ENCODE data around the gene CDCA3. TPM values are rescaled to one million over a fixed set of nuclear protein-coding genes. Genes with fewer than 3 reads are reported as not detected.
A peak's percentile ranks its signal among the peaks of the same experiment; 100 is the strongest.

The CDCA3 gene
- total RNA-seq, 2 experiments from 2014 or later: 96.5 to 101 TPM

GRCh38 chr12:6822426-6823135, 28.5 kb downstream of the CDCA3 start:
- ChIA-PET POLR2A (interaction anchor here (0.7 to 7.2 kb wide), 6 partner anchors 11 to 69 kb away, joined by 3 to 33 read pairs (median 4); partner anchors contain the start of genes CDCA3, MLF2 and USP5), CTCF (interaction anchor here (0.5 to 4.9 kb wide), 7 partner anchors 9 to 202 kb away, joined by 3 to 48 read pairs (median 4); partner anchors contain the start of gene MLF2)
- Mint-ChIP-seq H3K4me1 (peaks cover 21% of the 10 kb centered on the region), H3K4me3 (no peak overlapping the region), H3K27me3 (peaks cover 51% of the 10 kb centered on the region), H3K36me3 (ENCODE audit: low read depth) (peaks cover 24% of the 10 kb centered on the region), H3K27ac (no peak overlapping the region), H3K9me3 (no peaks in the 10 kb centered on the region)
- DNase-seq: no peak

GRCh38 chr12:6821591-6822425, 29.3 kb downstream of the CDCA3 start, which contains the start of gene GPR162:
TSS of gene GPR162 (plus strand) at chr12:6821821. CDS start at chr12:6823899, 2,078 bp downstream.
- ChIA-PET POLR2A (interaction anchor here (0.7 to 1.7 kb wide), 9 partner anchors 9 to 68 kb away, joined by 3 to 7 read pairs (median 5); partner anchors contain the start of genes CDCA3, MLF2, PTMS and USP5), CTCF (interaction anchor here (0.7 to 4.9 kb wide), 8 partner anchors 13 to 201 kb away, joined by 3 to 48 read pairs (median 4); partner anchors contain the start of gene MLF2)
- peak within 1 kb of the TSS; percentile 9 for H3K4me3 Mint-ChIP-seq
- H3K27me3 Mint-ChIP-seq: peaks cover 43% of the 10 kb centered on the region
- no peak for DNase-seq
- no peaks in the 10 kb centered on the region for H3K9me3 Mint-ChIP-seq
- H3K36me3 Mint-ChIP-seq (ENCODE audit: low read depth): peaks cover 29% of the 10 kb centered on the region
- H3K27ac Mint-ChIP-seq: peak within 1 kb of the TSS; percentile 12
- peaks cover 16% of the 10 kb centered on the region for H3K4me1 Mint-ChIP-seq

- Mint-ChIP-seq H3K4me3 (no peak overlapping the region), H3K27ac (no peak overlapping the region), H3K36me3 (ENCODE audit: low read depth) (peaks cover 42% of the 10 kb centered on the region), H3K9me3 (no peaks in the 10 kb centered on the region), H3K4me1 (peaks cover 14% of the 10 kb centered on the region), H3K27me3 (peaks cover 30% of the 10 kb centered on the region)
- DNase-seq: no peak
- ChIA-PET POLR2A (interaction anchor here (1.4 to 1.6 kb wide), 3 partner anchors 7 to 67 kb away, joined by 6 to 7 read pairs (median 7); partner anchors contain the start of genes CDCA3, MLF2 and USP5), CTCF (no interaction called here)
These were observed 30.9 kb downstream of the CDCA3 start for GRCh38 chr12:6820166-6820565.

GRCh38 chr12:6819106-6820030, 31.7 kb downstream of the CDCA3 start:
- Mint-ChIP-seq H3K9me3 (no peaks in the 10 kb centered on the region), H3K4me3 (no peak overlapping the region), H3K27me3 (peaks cover 24% of the 10 kb centered on the region), H3K27ac (no peak overlapping the region), H3K4me1 (peaks cover 14% of the 10 kb centered on the region), H3K36me3 (ENCODE audit: low read depth) (peaks cover 50% of the 10 kb centered on the region)
- no peak for DNase-seq
- POLR2A ChIA-PET: interaction anchor here (1.0 kb wide), 2 partner anchors 15 to 66 kb away, joined by 3 read pairs; partner anchors contain the start of gene MLF2
- CTCF ChIA-PET: no interaction called here

- POLR2A ChIA-PET: interaction anchor here (1.0 kb wide), 2 partner anchors 15 to 66 kb away, joined by 3 read pairs; partner anchors contain the start of gene MLF2
- CTCF ChIA-PET: no interaction called here
These were observed 32.4 kb downstream of the CDCA3 start for GRCh38 chr12:6818645-6819044.

GRCh38 chr12:6818222-6818621, 32.9 kb downstream of the CDCA3 start:
- H3K27me3 Mint-ChIP-seq: peaks cover 17% of the 10 kb centered on the region
- DNase-seq: no peak
- ChIA-PET POLR2A (interaction anchor here (1.0 kb wide), 2 partner anchors 16 to 65 kb away, joined by 3 read pairs; partner anchors contain the start of gene MLF2), CTCF (no interaction called here)
- H3K4me1 Mint-ChIP-seq: peaks cover 14% of the 10 kb centered on the region
- H3K4me3 Mint-ChIP-seq: no peak overlapping the region
- no peaks in the 10 kb centered on the region for H3K9me3 Mint-ChIP-seq
- peaks cover 60% of the 10 kb centered on the region for H3K36me3 Mint-ChIP-seq (ENCODE audit: low read depth)
- H3K27ac Mint-ChIP-seq: no peak overlapping the region

More at GRCh38 chr12:6818645-6819044, 32.4 kb downstream of the CDCA3 start:
- DNase-seq: no peak
- Mint-ChIP-seq H3K27ac (peak overlapping the region; percentile 23), H3K9me3 (no peaks in the 10 kb centered on the region), H3K36me3 (ENCODE audit: low read depth) (peaks cover 58% of the 10 kb centered on the region), H3K4me1 (peaks cover 14% of the 10 kb centered on the region), H3K4me3 (no peak overlapping the region), H3K27me3 (peaks cover 19% of the 10 kb centered on the region)

DNA sequence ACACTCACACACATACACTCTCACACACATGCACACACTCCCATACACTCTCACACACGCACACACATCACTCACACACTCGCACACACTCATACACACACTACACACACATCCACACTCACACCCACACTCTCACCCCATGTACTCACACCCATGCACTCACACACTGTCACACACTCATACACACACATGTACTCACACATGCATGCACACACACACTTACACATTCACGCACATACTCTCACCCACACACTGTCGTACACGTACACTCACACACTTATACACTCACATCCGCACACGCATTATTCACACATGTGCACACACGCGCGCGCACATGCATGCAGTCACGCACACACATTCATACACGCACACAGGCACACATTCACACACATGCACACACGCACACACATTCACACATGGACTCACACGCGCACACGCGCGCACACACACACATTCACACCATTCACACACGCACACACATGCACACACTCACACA, 33.4 kb downstream of the CDCA3 start:
- ChIA-PET POLR2A (interaction anchor here (1.0 kb wide), 1 partner anchor 65 kb away, joined by 3 read pairs; the partner anchor contains the start of gene MLF2), CTCF (no interaction called here)
- DNase-seq: no peak
- peaks cover 14% of the 10 kb centered on the region for H3K4me1 Mint-ChIP-seq
- no peak overlapping the region for H3K27ac Mint-ChIP-seq
- no peak overlapping the region for H3K4me3 Mint-ChIP-seq
- peaks cover 12% of the 10 kb centered on the region for H3K27me3 Mint-ChIP-seq
- H3K36me3 Mint-ChIP-seq (ENCODE audit: low read depth): peaks cover 60% of the 10 kb centered on the region
- no peaks in the 10 kb centered on the region for H3K9me3 Mint-ChIP-seq

- ChIA-PET POLR2A (interaction anchor here (2.4 kb wide), 1 partner anchor 64 kb away, joined by 9 read pairs; the partner anchor contains the start of gene MLF2), CTCF (no interaction called here)
- Mint-ChIP-seq H3K4me1 (peaks cover 14% of the 10 kb centered on the region), H3K27ac (no peak overlapping the region), H3K9me3 (no peaks in the 10 kb centered on the region), H3K27me3 (peaks cover 7% of the 10 kb centered on the region), H3K4me3 (no peak overlapping the region), H3K36me3 (ENCODE audit: low read depth) (peaks cover 60% of the 10 kb centered on the region)
- DNase-seq: no peak
These were observed 34.0 kb downstream of the CDCA3 start for GRCh38 chr12:6817098-6817497.

- H3K27me3 Mint-ChIP-seq: peaks cover 4% of the 10 kb centered on the region
- no peaks in the 10 kb centered on the region for H3K9me3 Mint-ChIP-seq
- peaks cover 60% of the 10 kb centered on the region for H3K36me3 Mint-ChIP-seq (ENCODE audit: low read depth)
- ChIA-PET POLR2A (interaction anchor here (2.4 kb wide), 1 partner anchor 63 kb away, joined by 9 read pairs; the partner anchor contains the start of gene MLF2), CTCF (no interaction called here)
- H3K27ac Mint-ChIP-seq: no peak overlapping the region
- peaks cover 11% of the 10 kb centered on the region for H3K4me1 Mint-ChIP-seq
- no peak overlapping the region for H3K4me3 Mint-ChIP-seq
- DNase-seq: no peak
These were observed 34.5 kb downstream of the CDCA3 start for GRCh38 chr12:6816598-6816997.

DNA sequence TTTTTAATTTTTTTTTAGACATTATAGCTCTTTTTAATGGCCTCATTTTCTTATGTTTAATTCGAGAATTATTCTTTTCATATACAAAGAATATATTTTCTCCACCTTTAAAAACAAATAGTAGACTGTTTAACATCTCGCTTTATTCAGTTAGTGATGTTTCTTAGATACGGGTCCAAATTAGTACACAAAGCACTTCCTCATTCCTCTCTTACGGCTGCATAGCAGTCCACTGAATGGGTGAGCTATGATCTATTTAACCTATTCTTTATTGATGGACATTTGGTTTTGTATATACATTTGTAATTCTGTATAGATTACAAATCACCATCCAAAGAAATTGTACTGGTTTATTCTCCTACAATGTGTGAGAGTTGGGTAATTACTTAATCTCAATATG, 37.7 kb downstream of the CDCA3 start:
- no peak overlapping the region for H3K27ac Mint-ChIP-seq
- POLR2A ChIA-PET: interaction anchor here (0.7 to 1.5 kb wide), 3 partner anchors 7 to 27 kb away, joined by 3 to 7 read pairs (median 3); partner anchors contain the start of genes CD4 and GNB3
- CTCF ChIA-PET: interaction anchor here (0.5 to 1.0 kb wide), 5 partner anchors 9 to 211 kb away, joined by 3 to 4 read pairs (median 3); partner anchors contain the start of gene PTMS
- H3K4me1 Mint-ChIP-seq: peaks cover 11% of the 10 kb centered on the region
- H3K4me3 Mint-ChIP-seq: no peak overlapping the region
- H3K9me3 Mint-ChIP-seq: no peaks in the 10 kb centered on the region
- H3K36me3 Mint-ChIP-seq (ENCODE audit: low read depth): peaks cover 66% of the 10 kb centered on the region
- no peak for DNase-seq
- H3K27me3 Mint-ChIP-seq: no peaks in the 10 kb centered on the region

DNA sequence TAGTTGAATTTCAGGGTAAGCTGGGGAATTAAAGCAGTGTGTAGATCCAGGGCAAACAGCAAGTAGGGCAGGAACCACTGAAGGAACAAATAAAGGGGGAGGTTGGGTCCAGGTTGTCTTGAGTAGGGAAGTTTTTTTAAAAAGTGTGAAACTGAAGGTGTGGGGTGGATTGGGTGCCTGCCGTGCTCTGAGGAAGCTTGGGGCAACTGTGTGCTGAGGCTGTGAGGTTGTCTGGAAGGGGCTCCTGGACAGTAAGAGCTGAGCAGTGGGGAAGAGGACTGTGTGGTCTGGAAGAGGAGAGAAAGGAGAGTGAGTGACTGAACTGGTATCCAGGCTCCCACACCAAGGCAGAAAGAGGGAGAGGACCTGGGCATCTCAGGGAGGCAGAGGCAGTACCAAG, 40.3 kb downstream of the CDCA3 start:
- POLR2A ChIA-PET: interaction anchor here (0.6 to 1.8 kb wide), 5 partner anchors 13 to 318 kb away, joined by 3 to 5 read pairs (median 3); partner anchors contain the start of gene MRPL51
- H3K36me3 Mint-ChIP-seq (ENCODE audit: low read depth): peaks cover 48% of the 10 kb centered on the region
- no peaks in the 10 kb centered on the region for H3K27me3 Mint-ChIP-seq
- no peak for DNase-seq
- H3K4me1 Mint-ChIP-seq: peaks cover 13% of the 10 kb centered on the region
- peak overlapping the region; percentile 9 for H3K27ac Mint-ChIP-seq
- CTCF ChIA-PET: interaction anchor here (0.7 to 1.2 kb wide), 3 partner anchors 23 to 57 kb away, joined by 4 read pairs; partner anchors contain the start of gene MLF2
- H3K9me3 Mint-ChIP-seq: no peaks in the 10 kb centered on the region
- H3K4me3 Mint-ChIP-seq: no peak overlapping the region
